ENCODE results near the gene PID1. TPM values are rescaled to one million over a fixed set of nuclear protein-coding genes. Genes with fewer than 3 reads are reported as not detected.

PID1 gene
- total and polyA plus RNA-seq, 11 donors = 2.1 to 17.7 (median 7.1) TPM

GRCh38 chr2:229153267-229153666 lies 117.8 kb downstream of the PID1 start:
- Histone ChIP-seq H3K36me3 (peaks cover 0 to 4% (median 0%) of the 10 kb centered on the region in 9 donors), H3K4me3 (no peak overlapping the region), H3K4me1 (no peaks in the 10 kb centered on the region), H3K27ac (no peak overlapping the region), H3K9me3 (no peaks in the 10 kb centered on the region), H3K27me3 (no peaks in the 10 kb centered on the region)
- TF ChIP-seq POLR2A (IDR thresholded peaks at IDR 0.05) (no peak), CTCF (IDR thresholded peaks at IDR 0.05) (no peak)
- WGBS, 4 donors = 46 to 71% (median 62%) methylated on average over 8 of the region's 8 CpGs
- DNase-seq = no peak
- intact Hi-C loops (cut with DNase I) = no loop called here
- ATAC-seq = no peak

GRCh38 chr2:229152674-229153073 lies 118.4 kb downstream of the PID1 start:
- H3K36me3 ChIP-seq = peaks cover 0 to 4% (median 0%) of the 10 kb centered on the region in 9 donors
- intact Hi-C loops (cut with DNase I) = no loop called here
- no peak for ATAC-seq
- H3K4me1 ChIP-seq = no peaks in the 10 kb centered on the region
- WGBS, 4 donors = 89 to 92% (median 90%) methylated on average over 10 of the region's 10 CpGs
- TF ChIP-seq POLR2A (IDR thresholded peaks at IDR 0.05) (no peak), CTCF (IDR thresholded peaks at IDR 0.05) (no peak)
- no peak overlapping the region for H3K4me3 ChIP-seq
- H3K27me3 ChIP-seq = no peaks in the 10 kb centered on the region
- H3K27ac ChIP-seq = no peak overlapping the region
- no peak for DNase-seq
- H3K9me3 ChIP-seq = no peaks in the 10 kb centered on the region

- Histone ChIP-seq H3K27me3 (no peaks in the 10 kb centered on the region), H3K9me3 (peaks cover 0 to 13% (median 6%) of the 10 kb centered on the region in 12 donors), H3K4me1 (no peaks in the 10 kb centered on the region), H3K4me3 (no peak overlapping the region), H3K27ac (no peak overlapping the region), H3K36me3 (peaks cover 0 to 3% (median 0%) of the 10 kb centered on the region in 9 donors)
- intact Hi-C loops (cut with DNase I) = no loop called here
- TF ChIP-seq CTCF (IDR thresholded peaks at IDR 0.05) (no peak), POLR2A (IDR thresholded peaks at IDR 0.05) (no peak)
- no peak for DNase-seq
- ATAC-seq = no peak
- WGBS, 4 donors = 62 to 76% (median 70%) methylated on average over 4 of the region's 4 CpGs
Measured at GRCh38 chr2:229150317-229150716, 120.8 kb downstream of the PID1 start.

GRCh38 chr2:229141424-229142025 lies 129.6 kb downstream of the PID1 start:
- TF ChIP-seq POLR2A (IDR thresholded peaks at IDR 0.05) = no peak
- no peak for TF ChIP-seq CTCF (IDR thresholded peaks at IDR 0.05)
- DNase-seq (no peak), ATAC-seq (peak in 1 of 4 donors; percentile 29)
- intact Hi-C loops (cut with DNase I) = no loop called here
- no peak overlapping the region for H3K4me3 ChIP-seq
- no peak overlapping the region for H3K27ac ChIP-seq
- H3K36me3 ChIP-seq = no peaks in the 10 kb centered on the region
- H3K27me3 ChIP-seq = no peaks in the 10 kb centered on the region
- H3K9me3 ChIP-seq = peaks cover 0 to 9% (median under 1%) of the 10 kb centered on the region in 12 donors
- WGBS, 4 donors = 65 to 73% (median 69%) methylated on average over 3 of the region's 3 CpGs
- H3K4me1 ChIP-seq = peaks cover 0 to 3% (median 0%) of the 10 kb centered on the region in 12 donors
